Central memory CD4-positive, alpha-beta T cell (primary cell): Measurements from ENCODE around the gene ADM2.
"Not testable (repeated sequence)": the region's sequence is repeated elsewhere in the genome, so short reads cannot be mapped to it uniquely, and the experiment has no call there.

Source experiments
- DNase-seq: peaks from one replicate; pipeline ENCODE4 v3.0.0; 2022

Gene ADM2

GRCh38 chr22:50526108-50526833 lies 44.9 kb downstream of the ADM2 start:
- peak; percentile 80 for DNase-seq

GRCh38 chr22:50526834-50527801 lies 45.8 kb downstream of the ADM2 start:
- no peak for DNase-seq

GRCh38 chr22:50527921-50528681 lies 46.8 kb downstream of the ADM2 start:
- no peak for DNase-seq

DNA sequence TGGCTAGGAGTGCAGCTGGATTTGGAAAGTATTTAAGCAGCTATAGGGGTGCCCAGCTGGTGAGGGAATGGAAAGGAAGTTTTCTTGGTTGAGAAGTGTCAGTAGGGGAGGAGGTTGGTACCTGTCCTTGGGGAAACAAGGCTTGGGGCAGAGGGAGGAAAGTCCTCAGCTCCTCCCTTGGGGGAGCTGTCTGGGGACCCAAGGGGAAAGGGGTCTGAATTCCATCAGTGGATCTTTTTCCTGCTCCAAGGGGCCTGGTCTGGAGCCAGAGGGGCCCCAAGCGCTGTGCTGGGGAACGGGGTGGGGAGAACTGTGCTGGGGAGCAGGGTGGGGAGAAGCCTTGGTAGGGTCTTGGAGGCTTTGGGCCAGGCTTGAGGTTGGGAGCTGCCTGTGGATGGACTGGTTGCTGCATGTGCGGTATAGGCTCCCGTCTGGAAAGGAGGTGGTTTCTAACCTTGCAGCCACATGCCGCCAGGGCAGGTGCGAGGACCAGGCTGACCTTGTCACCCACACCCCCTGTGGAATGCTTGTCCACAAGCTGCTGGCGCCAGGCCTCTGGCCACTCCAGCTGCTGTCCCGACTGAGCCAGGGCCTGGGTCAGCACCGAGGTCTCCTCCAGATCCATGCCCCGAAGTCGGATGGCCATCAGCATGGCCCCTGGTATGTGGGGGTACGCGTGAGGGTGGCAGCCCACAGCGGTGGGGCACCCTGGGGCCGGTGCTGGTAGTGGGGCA lies 47.5 kb downstream of the ADM2 start:
- no peak for DNase-seq

GRCh38 chr22:50529416-50529896 lies 48.1 kb downstream of the ADM2 start:
- no peak for DNase-seq

DNA sequence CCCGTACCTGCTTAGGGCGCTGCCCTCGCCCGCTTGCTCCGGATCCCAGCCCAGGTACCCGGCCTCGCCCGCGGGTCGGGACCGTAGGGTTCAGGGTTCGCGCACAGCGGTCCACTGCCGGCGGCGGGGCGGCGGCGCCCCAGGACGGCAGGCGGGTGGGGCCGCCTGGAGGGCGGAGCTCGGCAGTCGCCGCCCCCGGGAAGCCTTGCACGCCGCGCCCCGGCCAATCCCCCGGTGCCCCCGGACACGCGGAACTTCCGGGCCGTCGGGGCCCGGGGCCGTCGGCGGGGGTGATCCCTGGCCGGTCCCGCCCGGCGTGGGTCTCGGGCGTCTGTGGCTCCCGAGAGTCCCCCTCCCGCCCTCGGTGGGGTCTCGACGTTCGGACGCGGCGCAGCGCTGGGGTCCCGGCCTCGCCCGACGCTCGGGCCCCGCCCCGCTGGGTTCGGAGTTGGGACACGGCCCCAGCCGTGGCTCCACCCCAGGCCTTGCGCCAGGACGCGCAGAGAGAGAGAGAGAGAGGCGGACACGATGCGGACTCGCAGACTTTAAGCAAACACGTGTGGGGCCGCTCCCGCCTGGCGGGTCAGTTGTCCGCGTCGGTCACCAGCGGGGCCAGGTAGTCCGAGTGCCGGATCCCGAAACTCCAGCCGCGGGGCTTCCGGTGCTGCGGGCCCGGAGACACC lies 48.7 kb downstream of the ADM2 start, which contains the start of gene TYMP:
Gene TYMP (minus strand): TSS at position 116 of the 683 bp plus-strand sequence. CDS start 303 bp downstream, outside the sequence.
- DNase-seq, result peak; percentile 50

DNA sequence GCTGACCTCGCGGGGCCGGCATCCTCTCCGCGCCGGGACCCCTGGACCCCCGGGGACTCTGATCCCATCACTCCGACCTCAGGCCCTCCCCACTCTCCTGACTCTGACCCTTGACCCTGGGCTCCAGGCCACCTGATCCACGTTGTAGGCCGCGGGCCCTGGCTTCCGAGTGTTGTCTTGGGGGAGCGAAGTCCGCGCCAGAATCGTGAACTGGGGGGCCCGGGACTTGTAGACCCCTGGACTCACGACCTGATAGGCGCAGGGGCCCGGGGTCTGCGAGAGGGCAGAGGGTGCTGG lies 49.2 kb downstream of the ADM2 start:
- DNase-seq, result no peak

GRCh38 chr22:50530877-50531545 lies 49.7 kb downstream of the ADM2 start:
- peak; percentile 69 for DNase-seq

GRCh38 chr22:50531546-50531961 lies 50.2 kb downstream of the ADM2 start:
- DNase-seq, result peak; percentile 50

DNA sequence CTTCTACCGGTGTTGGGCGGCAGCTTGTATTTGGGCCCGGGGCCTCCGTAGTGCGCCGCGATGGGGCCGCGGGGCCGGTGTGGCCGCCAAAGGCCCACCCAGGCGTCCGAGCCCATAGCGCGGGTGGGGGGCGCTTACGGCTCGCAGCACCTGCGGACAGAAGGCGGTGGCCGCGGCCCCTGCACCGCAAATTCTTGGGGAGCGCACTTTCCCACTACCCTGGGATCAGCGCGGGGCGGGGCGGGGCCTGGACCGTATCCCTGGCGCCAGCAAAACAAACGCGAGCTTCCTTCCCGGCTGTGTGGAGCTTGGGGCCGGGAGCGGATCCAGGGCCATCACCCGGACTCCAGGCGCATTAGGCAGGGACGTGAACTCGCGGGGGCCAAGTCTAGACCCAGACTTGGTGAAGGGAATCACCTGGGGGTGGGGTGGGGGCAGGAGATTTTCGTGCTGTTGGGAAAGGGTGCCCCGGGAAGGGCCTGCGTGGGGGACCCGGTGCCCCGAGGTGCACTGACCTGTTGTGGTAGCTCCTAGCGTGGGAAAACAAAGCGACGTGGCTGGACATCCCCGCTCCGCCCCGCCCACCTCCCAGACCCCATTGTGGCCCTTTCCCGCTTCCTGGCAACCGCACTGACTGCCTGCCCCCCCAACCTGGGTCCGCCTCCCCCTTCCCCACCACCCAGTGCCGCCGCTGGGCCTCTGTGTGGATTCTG lies 50.8 kb downstream of the ADM2 start:
- no peak for DNase-seq

- no peak for DNase-seq
These were observed 51.8 kb downstream of the ADM2 start for GRCh38 chr22:50532824-50533796.

DNA sequence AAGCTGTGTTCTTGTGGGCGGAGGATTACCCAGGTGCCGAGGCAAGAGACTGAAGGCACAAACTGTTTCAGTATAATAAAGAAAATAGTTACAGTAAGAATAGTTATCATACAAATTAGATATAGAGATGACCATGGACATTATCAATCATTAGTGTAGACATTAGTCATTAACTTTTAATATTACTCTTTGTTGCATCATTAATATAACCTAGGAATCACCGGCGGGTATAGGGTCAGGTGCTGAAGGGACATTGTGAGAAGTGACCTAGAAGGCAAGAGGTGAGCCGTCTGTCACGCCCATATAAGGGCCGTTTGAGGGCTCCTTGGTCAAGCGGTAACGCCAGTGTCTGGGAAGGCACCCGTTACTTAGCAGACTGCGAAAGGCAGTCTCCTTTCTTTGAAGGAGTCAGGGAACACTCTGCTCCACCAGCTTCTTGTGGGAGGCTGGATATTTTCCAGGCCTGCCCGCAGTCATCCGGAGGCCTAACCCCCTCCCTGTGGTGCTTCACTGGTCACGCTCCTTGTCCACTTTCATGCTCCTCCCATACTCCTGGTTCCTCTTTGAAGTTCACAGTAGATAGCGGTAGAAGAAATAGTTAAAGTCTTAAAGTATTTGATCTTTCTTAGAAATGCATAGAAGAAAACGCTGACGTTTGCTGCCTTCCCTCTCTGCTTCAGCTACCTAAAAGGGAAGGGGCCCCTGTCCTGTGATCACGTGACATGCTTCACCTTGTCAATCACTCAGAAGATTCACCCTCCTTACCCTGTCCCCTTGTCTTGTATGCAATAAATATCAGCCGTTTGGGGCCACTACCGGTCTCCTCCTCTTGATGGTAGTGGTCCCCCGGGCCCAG lies 52.7 kb downstream of the ADM2 start:
- not testable (repeated sequence) for DNase-seq

- no peak for DNase-seq
These were observed 53.8 kb downstream of the ADM2 start for GRCh38 chr22:50535113-50535512.
